IMR-90 (cell line): ENCODE data around the gene TXNDC11. TPM values are rescaled to one million over a fixed set of nuclear protein-coding genes. Genes with fewer than 3 reads are reported as not detected.

Experiments used
- ATAC-seq: fragments of 200-7000 bp; cut with Tn5 transposase; 2 replicates; pipeline ENCODE4 v1.9.1; 2020; ENCODE audit warnings: low read depth, mild to moderate bottlenecking, moderate library complexity
- BruUV-seq: library from RNA; stranded (reverse); fragments of 400-500 nt; replicated peaks from 2 replicates; lab custom pipeline; 2021; lab: Mats Ljungman, UMichigan
- CTCF ChIA-PET: fragments of 300-600 bp; formaldehyde crosslinking; extraction: SDS; loops from one replicate; lab custom pipeline; 2021; ENCODE audit warnings: antibody characterized with exemption; lab: Yijun Ruan, JAX
- POLR2A ChIA-PET: fragments of 300-600 bp; sonication (Branson Sonifier 250); formaldehyde crosslinking; loops from one replicate; lab custom pipeline; 2022; ENCODE audit warnings: antibody characterized with exemption; ENCODE audit not compliant: unreplicated experiment; lab: Charles Lee
- DNase-seq: peaks from one replicate; pipeline ENCODE4 v3.0.0; 2013
- H2AFZ ChIP-seq: replicated peaks from 2 replicates; pipeline ENCODE3; 2013; ENCODE audit warnings: low read length, mild to moderate bottlenecking; ENCODE audit not compliant: poor library complexity
- H2AK5ac ChIP-seq: 2 replicates; pipeline ENCODE4 v1.6.1; 2013; ENCODE audit warnings: low read depth, low read length, inconsistent platforms
- H2AK9ac ChIP-seq: replicated peaks from 2 replicates; pipeline ENCODE3; 2013; ENCODE audit warnings: mild to moderate bottlenecking, low read depth, low read length, moderate library complexity; ENCODE audit not compliant: poor library complexity
- H2BK120ac ChIP-seq: 2 replicates; pipeline ENCODE4 v1.6.1; 2013; ENCODE audit warnings: low read depth, low read length, inconsistent platforms
- H2BK15ac ChIP-seq: 3 replicates; pipeline ENCODE4 v1.6.1; 2013; ENCODE audit warnings: low read depth, low read length, inconsistent platforms
- H2BK20ac ChIP-seq: 2 replicates; pipeline ENCODE4 v1.6.1; 2013; ENCODE audit warnings: low read depth, mild to moderate bottlenecking, inconsistent platforms, low read length, moderate library complexity
- H2BK5ac ChIP-seq: 2 replicates; pipeline ENCODE4 v1.6.1; 2013; ENCODE audit warnings: mild to moderate bottlenecking, low read depth, low read length, inconsistent platforms; ENCODE audit not compliant: poor library complexity, severe bottlenecking
- H3K14ac ChIP-seq: replicated peaks from 2 replicates; pipeline ENCODE4 v1.6.1; 2013; ENCODE audit warnings: low read depth, low read length, inconsistent platforms
- H3K18ac ChIP-seq: 2 replicates; pipeline ENCODE4 v1.6.1; 2013; ENCODE audit warnings: low read depth, low read length, control low read depth
- H3K23ac ChIP-seq: 2 replicates; pipeline ENCODE4 v1.6.1; 2013; ENCODE audit warnings: low read depth, low read length, inconsistent platforms
- H3K27ac ChIP-seq: 2 replicates; pipeline ENCODE4 v1.5.1; 2013; ENCODE audit warnings: mild to moderate bottlenecking, control low read depth, low read length; ENCODE audit not compliant: insufficient read depth
- H3K27me3 ChIP-seq: 2 replicates; pipeline ENCODE4 v1.6.1; 2013; ENCODE audit warnings: low read length; ENCODE audit not compliant: control insufficient read depth, insufficient read depth
- H3K36me3 ChIP-seq: 2 replicates; pipeline ENCODE4 v1.6.1; 2013; ENCODE audit warnings: low read length, mixed read lengths; ENCODE audit not compliant: control insufficient read depth, insufficient read depth
- H3K4ac ChIP-seq: 2 replicates; pipeline ENCODE4 v1.6.1; 2013; ENCODE audit warnings: low read depth, low read length, inconsistent platforms
- H3K4me1 ChIP-seq: 2 replicates; pipeline ENCODE4 v1.6.1; 2013; ENCODE audit warnings: low read length, mixed read lengths; ENCODE audit not compliant: control insufficient read depth, insufficient read depth
- H3K4me2 ChIP-seq: 2 replicates; pipeline ENCODE4 v1.6.1; 2013; ENCODE audit warnings: low read depth, mild to moderate bottlenecking, control low read depth, low read length, moderate library complexity
- H3K4me3 ChIP-seq: 2 replicates; pipeline ENCODE4 v1.5.1; 2013; ENCODE audit warnings: low read depth, mild to moderate bottlenecking, control low read depth, low read length, moderate library complexity; ENCODE audit not compliant: insufficient read depth
- H3K56ac ChIP-seq: 2 replicates; pipeline ENCODE4 v1.6.1; 2013; ENCODE audit warnings: low read length, inconsistent platforms; ENCODE audit not compliant: insufficient read depth; ENCODE audit errors: extremely low read depth
- H3K79me1 ChIP-seq, 2 experiments: 2 replicates each; pipeline ENCODE4 v1.6.1; 2013; ENCODE audit warnings: low read length in 2 of 2, inconsistent platforms in 1 of 2, low read depth in 1 of 2
- H3K9ac ChIP-seq: 2 replicates; pipeline ENCODE4 v1.6.1; 2013; ENCODE audit warnings: low read depth, low read length, control low read depth
- H3K9me1 ChIP-seq: 2 replicates; pipeline ENCODE4 v1.6.1; 2013; ENCODE audit warnings: low read length, inconsistent platforms; ENCODE audit not compliant: insufficient read depth
- H3K9me3 ChIP-seq: 2 replicates; pipeline ENCODE4 v1.6.1; 2013; ENCODE audit warnings: low read length; ENCODE audit not compliant: control insufficient read depth, insufficient read depth
- H4K20me1 ChIP-seq: 2 replicates; pipeline ENCODE4 v1.6.1; 2013; ENCODE audit warnings: low read length, inconsistent platforms; ENCODE audit not compliant: insufficient read depth
- H4K5ac ChIP-seq: 2 replicates; pipeline ENCODE4 v1.6.1; 2013; ENCODE audit warnings: mild to moderate bottlenecking, low read depth, low read length, control low read depth
- H4K8ac ChIP-seq, 2 experiments: 2 replicates each; pipeline ENCODE4 v1.6.1; 2013; ENCODE audit warnings: low read depth in 2 of 2, low read length in 2 of 2, control low read depth in 1 of 2, inconsistent platforms in 1 of 2
- H4K91ac ChIP-seq: 2 replicates; pipeline ENCODE4 v1.6.1; 2013; ENCODE audit warnings: low read depth, low read length, inconsistent platforms; ENCODE audit not compliant: insufficient read depth
- BHLHE40 ChIP-seq: fragments of 150-350 bp; IDR thresholded peaks from 2 replicates; pipeline ENCODE4 v1.6.1; 2016; ENCODE audit warnings: mild to moderate bottlenecking, low read depth, low read length
- CHD1 ChIP-seq: IDR thresholded peaks from 2 replicates; pipeline ENCODE4 v1.6.1; 2012; ENCODE audit warnings: low read depth, low read length, improper control_type of control experiment
- MAZ ChIP-seq: IDR thresholded peaks from 2 replicates; pipeline ENCODE4 v1.6.1; 2012; ENCODE audit warnings: low read depth, mild to moderate bottlenecking, low read length, improper control_type of control experiment, moderate library complexity, borderline replicate concordance
- RFX5 ChIP-seq: IDR thresholded peaks from 2 replicates; pipeline ENCODE4 v1.8.0; 2012; ENCODE audit warnings: low read depth, mild to moderate bottlenecking, low read length, moderate library complexity
- WGBS, 2 experiments: methylation state at CpG; one replicate each; pipeline versions ENCODE4 v1.1.5 to v1.1.7; 2013; ENCODE audit warnings: missing lambda C conversion rate in 2 of 2; ENCODE audit not compliant: insufficient read length in 1 of 2; ENCODE audit errors: extremely low coverage in 2 of 2; 5-methylcytosine and 5-hydroxymethylcytosine counted together
- dilution Hi-C: fragments of 300-500 bp; cut with HindIII; formaldehyde crosslinking; loops from one replicate; pipeline ENCODE4 v1.14.3; 2018; ENCODE audit warnings: low sequenced_read_pairs; ENCODE audit not compliant: unreplicated experiment
- in situ Hi-C: fragments of 300-500 bp; cut with MboI; formaldehyde crosslinking; loops from 3 replicates; pipeline ENCODE4 v1.14.3; 2019; ENCODE audit warnings: low sequenced_read_pairs, inconsistent platforms, mixed read lengths
- intact Hi-C: fragments of 100-400 bp; cut with micrococcal nuclease; formaldehyde crosslinking; loops from 2 replicates; pipeline ENCODE4 v1.10.0; 2022
- polyA plus RNA-seq, 3 experiments: library from polyadenylated mRNA; depleted of rRNA; stranded (reverse); fragments of >200 nt; gene quantifications; 2 replicates each; pipeline ENCODE4 v1.2.3, GENCODE V29; 2012; ENCODE audit warnings: low replicate concordance in 1 of 3
- total RNA-seq: library from RNA; depleted of rRNA; stranded (reverse); fragments of >200 nt; gene quantifications from 2 replicates; pipeline ENCODE4 v1.2.3, GENCODE V29; 2012

Gene TXNDC11
- total and polyA plus RNA-seq, 2 of the 4 experiments (the other 2 are of a cell fraction): 25.3 to 42.9 TPM

DNA sequence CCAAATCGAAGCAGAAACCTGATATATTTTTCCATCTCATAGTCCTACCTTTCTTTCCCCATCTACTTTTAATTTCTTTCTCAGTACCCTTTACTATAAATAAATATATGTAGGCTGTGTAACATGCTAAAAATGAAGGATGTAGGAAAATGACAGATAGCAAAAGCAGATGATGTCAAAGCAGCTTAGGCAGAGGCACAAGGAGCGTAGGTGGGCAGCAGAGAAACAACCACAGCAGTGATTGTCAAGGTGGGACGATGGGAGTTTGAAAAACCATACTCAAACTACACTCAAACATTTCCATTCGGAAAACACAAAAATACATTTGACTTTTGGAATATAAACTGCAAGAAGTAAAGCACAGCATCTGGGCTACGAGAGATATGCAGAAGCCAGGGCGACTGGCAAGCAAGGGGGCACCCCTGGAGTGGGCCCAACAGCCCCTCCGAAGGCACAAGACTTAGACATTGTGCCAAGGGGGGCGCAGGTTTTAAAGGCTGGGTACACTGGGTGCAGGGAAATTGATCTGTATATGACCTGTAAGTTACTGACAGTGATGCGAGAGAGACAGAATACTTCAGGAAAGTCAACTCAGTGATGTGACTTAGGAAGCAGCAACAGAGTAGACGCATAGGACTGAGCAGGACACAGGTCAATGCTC lies 43.3 kb downstream of the TXNDC11 start:
- POLR2A ChIA-PET: no interaction called here
- H3K18ac ChIP-seq: no peak overlapping the region
- no peak for ATAC-seq

More for the DNA sequence above, 43.3 kb downstream of the TXNDC11 start:
- Histone ChIP-seq H4K20me1 (peaks cover 42% of the 10 kb centered on the region), H2BK20ac (no peak overlapping the region), H3K4me2 (no peak overlapping the region), H3K27ac (no peak overlapping the region), H4K91ac (no peak overlapping the region), H3K23ac (no peak overlapping the region), H3K27me3 (no peaks in the 10 kb centered on the region), H3K4me3 (no peak overlapping the region), H3K36me3 (peaks cover 42% of the 10 kb centered on the region), H4K8ac (no peak overlapping the region), H3K9ac (no peak overlapping the region), H3K14ac (no peak overlapping the region), H3K9me1 (peaks cover 12% of the 10 kb centered on the region), H3K56ac (no peak overlapping the region), H2AK9ac (no peak overlapping the region), H3K79me1 (peaks cover 42 to 57% of the 10 kb centered on the region in 2 experiments), H3K9me3 (no peaks in the 10 kb centered on the region), H3K4ac (no peak overlapping the region), H2BK15ac (no peak overlapping the region), H2BK120ac (no peak overlapping the region), H2AK5ac (no peak overlapping the region), H2BK5ac (no peak overlapping the region), H3K4me1 (peaks cover 4% of the 10 kb centered on the region), H2AFZ (no peak overlapping the region), H4K5ac (no peak overlapping the region)
- intact Hi-C loops: no loop called here
- 88% methylated on average over 6 of the region's 10 CpGs; no CpG with 5 or more reads in 1 of the 2 experiments for WGBS, 2 experiments
- BruUV-seq: no TSS peak
- TF ChIP-seq BHLHE40 (no peak), RFX5 (no peak), CHD1 (no peak), MAZ (no peak)
- CTCF ChIA-PET: interaction anchor here (1.5 kb wide), 1 partner anchor 8 kb away, joined by 3 read pairs; no protein-coding TSS in a partner anchor
- in situ Hi-C loops: no loop called here
- dilution Hi-C loops: no loop called here
- DNase-seq: no peak
